A673 (cell line): ENCODE results near the gene MAML3.

Experiments used
- EZH2 ChIP-seq: fragments of 200-600 bp; sonication (generic); IDR thresholded peaks from 2 replicates; pipeline ENCODE4 v1.6.1; 2017; ENCODE audit warnings: borderline replicate concordance, low read depth, mild to moderate bottlenecking, mixed read lengths, antibody characterized with exemption, low read length; ENCODE audit not compliant: poor library complexity, severe bottlenecking
- TF ChIP-seq, protein P1 (sequence below): fragments of 300-800, 200-600 bp; sonication (generic); conservative IDR thresholded peaks from 2 replicates; pipeline ENCODE4 v1.5.1; 2017; ENCODE audit warnings: low read depth, mild to moderate bottlenecking, antibody characterized with exemption, low read length, moderate library complexity, mixed read lengths

DNA sequence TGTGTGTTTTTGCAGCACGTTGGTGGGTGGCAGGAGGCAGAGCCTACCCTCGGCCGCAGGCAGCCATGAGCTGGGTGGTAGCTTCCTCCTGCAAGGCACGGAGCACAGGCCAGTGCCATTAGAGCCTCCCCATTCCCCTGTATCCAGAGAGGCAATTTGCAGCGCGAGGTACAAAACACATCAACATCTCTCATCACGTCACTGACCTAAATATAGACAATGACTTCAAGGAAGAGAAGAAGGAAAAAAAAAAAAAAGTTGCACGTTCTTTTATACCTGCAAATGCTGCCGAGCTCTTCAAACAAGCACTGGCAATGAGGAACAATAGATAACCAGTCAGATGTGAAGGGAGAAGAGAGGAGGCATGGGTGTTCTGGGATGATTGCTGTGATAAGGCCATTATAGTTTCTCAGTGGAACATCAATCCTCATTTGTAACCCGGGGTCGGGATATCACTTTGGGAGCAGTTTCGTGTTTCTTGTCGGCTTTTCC is 328.4 kb downstream of the MAML3 start:
- TF ChIP-seq, protein P1, sequence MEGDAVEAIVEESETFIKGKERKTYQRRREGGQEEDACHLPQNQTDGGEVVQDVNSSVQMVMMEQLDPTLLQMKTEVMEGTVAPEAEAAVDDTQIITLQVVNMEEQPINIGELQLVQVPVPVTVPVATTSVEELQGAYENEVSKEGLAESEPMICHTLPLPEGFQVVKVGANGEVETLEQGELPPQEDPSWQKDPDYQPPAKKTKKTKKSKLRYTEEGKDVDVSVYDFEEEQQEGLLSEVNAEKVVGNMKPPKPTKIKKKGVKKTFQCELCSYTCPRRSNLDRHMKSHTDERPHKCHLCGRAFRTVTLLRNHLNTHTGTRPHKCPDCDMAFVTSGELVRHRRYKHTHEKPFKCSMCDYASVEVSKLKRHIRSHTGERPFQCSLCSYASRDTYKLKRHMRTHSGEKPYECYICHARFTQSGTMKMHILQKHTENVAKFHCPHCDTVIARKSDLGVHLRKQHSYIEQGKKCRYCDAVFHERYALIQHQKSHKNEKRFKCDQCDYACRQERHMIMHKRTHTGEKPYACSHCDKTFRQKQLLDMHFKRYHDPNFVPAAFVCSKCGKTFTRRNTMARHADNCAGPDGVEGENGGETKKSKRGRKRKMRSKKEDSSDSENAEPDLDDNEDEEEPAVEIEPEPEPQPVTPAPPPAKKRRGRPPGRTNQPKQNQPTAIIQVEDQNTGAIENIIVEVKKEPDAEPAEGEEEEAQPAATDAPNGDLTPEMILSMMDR, result no peak
- no peak for TF ChIP-seq EZH2
